DOHH2 (cell line): ENCODE results near the gene NINJ1.

Source experiments
- H3F3A ChIP-seq: fragments of 200-600 bp; sonication (generic), shearing (Covaris generic); 2 replicates; pipeline ENCODE4 v1.6.0; 2016; ENCODE audit warnings: antibody characterized with exemption, mild to moderate bottlenecking; ENCODE audit not compliant: control insufficient read depth, insufficient read depth
- H3K27ac ChIP-seq: fragments of 200-600 bp; sonication (generic); 2 replicates; pipeline ENCODE4 v1.5.1; 2014; ENCODE audit warnings: low read depth, mild to moderate bottlenecking, low read length, moderate library complexity
- H3K27me3 ChIP-seq: fragments of 200-600 bp; sonication (generic); 2 replicates; pipeline ENCODE4 v1.6.1; 2014; ENCODE audit warnings: mild to moderate bottlenecking, low read length, mixed read lengths; ENCODE audit not compliant: control insufficient read depth
- H3K36me3 ChIP-seq: fragments of 200-600 bp; sonication (generic); 2 replicates; pipeline ENCODE4 v1.6.1; 2014; ENCODE audit warnings: mild to moderate bottlenecking, low read length, moderate library complexity, mixed read lengths; ENCODE audit not compliant: control insufficient read depth
- H3K4me1 ChIP-seq: fragments of 200-600 bp; sonication (generic); 2 replicates; pipeline ENCODE4 v1.6.1; 2014; ENCODE audit warnings: mild to moderate bottlenecking, low read length, mixed read lengths; ENCODE audit not compliant: control insufficient read depth
- H3K4me2 ChIP-seq: fragments of 200-600 bp; sonication (generic); 2 replicates; pipeline ENCODE4 v1.6.0; 2014; ENCODE audit warnings: mild to moderate bottlenecking, low read length, moderate library complexity
- H3K4me3 ChIP-seq: fragments of 200-600 bp; sonication (generic); 2 replicates; pipeline ENCODE4 v1.5.1; 2014; ENCODE audit warnings: mild to moderate bottlenecking, low read length, mixed read lengths
- H3K79me2 ChIP-seq: fragments of 200-600 bp; sonication (generic); 2 replicates; pipeline ENCODE4 v1.6.1; 2014; ENCODE audit warnings: mild to moderate bottlenecking, low read length, mixed read lengths; ENCODE audit not compliant: control insufficient read depth
- H3K9me2 ChIP-seq: fragments of 200-600 bp; sonication (generic); replicated peaks from 2 replicates; pipeline ENCODE4 v1.6.1; 2014; ENCODE audit warnings: mild to moderate bottlenecking, low read length, mixed read lengths; ENCODE audit not compliant: control insufficient read depth
- H3K9me3 ChIP-seq: fragments of 200-600 bp; sonication (generic); 2 replicates; pipeline ENCODE4 v1.6.1; 2014; ENCODE audit warnings: antibody characterized with exemption, low read length, mixed read lengths; ENCODE audit not compliant: control insufficient read depth, insufficient read depth
- H4K20me1 ChIP-seq: fragments of 200-600 bp; sonication (generic); 2 replicates; pipeline ENCODE4 v1.6.0; 2014; ENCODE audit warnings: low read depth, mild to moderate bottlenecking, antibody characterized with exemption, low read length, moderate library complexity; ENCODE audit not compliant: control insufficient read depth, insufficient read depth
- EZH2phosphoT487 ChIP-seq: fragments of 200-600 bp; sonication (generic); IDR thresholded peaks from 2 replicates; pipeline ENCODE4 v1.6.1; 2017; ENCODE audit warnings: borderline replicate concordance, mild to moderate bottlenecking, antibody characterized with exemption, low read length, moderate library complexity, mixed read lengths
- TF ChIP-seq, protein P1 (sequence below): fragments of 200-600 bp; sonication (generic); IDR thresholded peaks from one replicate; pipeline ENCODE4 v1.5.1; 2014; ENCODE audit warnings: antibody characterized with exemption, mild to moderate bottlenecking, low read depth, low read length; ENCODE audit not compliant: poor library complexity, severe bottlenecking

Gene NINJ1

DNA sequence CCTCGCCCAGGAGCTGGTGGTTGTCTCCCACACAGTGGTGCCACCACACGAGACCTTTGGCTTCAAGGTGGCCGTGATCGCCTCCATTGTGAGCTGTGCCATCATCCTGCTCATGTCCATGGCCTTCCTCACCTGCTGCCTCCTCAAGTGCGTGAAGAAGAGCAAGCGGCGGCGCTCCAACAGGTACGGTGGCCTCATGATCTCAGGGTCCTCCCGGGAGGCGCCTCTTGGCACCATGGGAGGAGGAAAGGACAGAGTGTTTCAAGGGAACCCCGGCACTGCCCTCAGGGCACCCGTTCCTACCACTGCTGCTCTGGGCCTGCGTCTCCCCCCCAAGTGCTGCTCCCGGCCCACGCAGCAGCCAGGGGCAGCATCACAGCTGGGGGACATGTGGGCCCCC lies 56.2 kb downstream of the NINJ1 start:
- H3K36me3 ChIP-seq, result peaks cover 52% of the 10 kb centered on the region
- peaks cover 3% of the 10 kb centered on the region; the same call in 1 of the 2 replicates for H3K79me2 ChIP-seq
- TF ChIP-seq EZH2phosphoT487, result no peak
- TF ChIP-seq, protein P1, sequence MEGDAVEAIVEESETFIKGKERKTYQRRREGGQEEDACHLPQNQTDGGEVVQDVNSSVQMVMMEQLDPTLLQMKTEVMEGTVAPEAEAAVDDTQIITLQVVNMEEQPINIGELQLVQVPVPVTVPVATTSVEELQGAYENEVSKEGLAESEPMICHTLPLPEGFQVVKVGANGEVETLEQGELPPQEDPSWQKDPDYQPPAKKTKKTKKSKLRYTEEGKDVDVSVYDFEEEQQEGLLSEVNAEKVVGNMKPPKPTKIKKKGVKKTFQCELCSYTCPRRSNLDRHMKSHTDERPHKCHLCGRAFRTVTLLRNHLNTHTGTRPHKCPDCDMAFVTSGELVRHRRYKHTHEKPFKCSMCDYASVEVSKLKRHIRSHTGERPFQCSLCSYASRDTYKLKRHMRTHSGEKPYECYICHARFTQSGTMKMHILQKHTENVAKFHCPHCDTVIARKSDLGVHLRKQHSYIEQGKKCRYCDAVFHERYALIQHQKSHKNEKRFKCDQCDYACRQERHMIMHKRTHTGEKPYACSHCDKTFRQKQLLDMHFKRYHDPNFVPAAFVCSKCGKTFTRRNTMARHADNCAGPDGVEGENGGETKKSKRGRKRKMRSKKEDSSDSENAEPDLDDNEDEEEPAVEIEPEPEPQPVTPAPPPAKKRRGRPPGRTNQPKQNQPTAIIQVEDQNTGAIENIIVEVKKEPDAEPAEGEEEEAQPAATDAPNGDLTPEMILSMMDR, result no peak
- no peak overlapping the region for H3K4me2 ChIP-seq
- H3K27ac ChIP-seq, result no peak overlapping the region
- H3K27me3 ChIP-seq, result no peaks in the 10 kb centered on the region
- H3K4me1 ChIP-seq, result peaks cover 2% of the 10 kb centered on the region; the same call in 1 of the 2 replicates
- no peaks in the 10 kb centered on the region for H3K9me3 ChIP-seq
- no peaks in the 10 kb centered on the region for H4K20me1 ChIP-seq
- no peak overlapping the region for H3K4me3 ChIP-seq
- H3K9me2 ChIP-seq, result no peaks in the 10 kb centered on the region
- no peaks in the 10 kb centered on the region for H3F3A ChIP-seq

DNA sequence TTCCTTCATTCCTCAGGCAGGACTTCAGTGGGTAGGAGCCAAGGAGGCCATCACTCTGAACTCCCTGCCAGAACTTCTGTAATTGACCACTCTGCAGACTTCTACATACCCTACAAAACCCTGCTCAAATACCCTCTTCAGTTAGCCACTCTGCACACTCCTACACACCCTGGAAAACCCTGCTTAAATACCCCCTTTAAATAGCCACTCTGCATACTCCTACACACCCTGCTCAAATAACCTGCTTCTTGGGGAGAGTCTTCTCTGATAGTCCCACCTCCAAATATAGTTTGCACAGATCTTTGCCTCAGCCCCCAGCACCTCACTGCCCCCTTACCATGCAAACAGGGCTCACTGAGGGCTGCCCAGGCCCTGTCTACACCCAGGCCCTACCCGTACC lies 56.7 kb downstream of the NINJ1 start:
- Histone ChIP-seq H3K9me2 (no peaks in the 10 kb centered on the region), H3K79me2 (peaks cover 6% of the 10 kb centered on the region), H4K20me1 (no peaks in the 10 kb centered on the region), H3K27me3 (no peaks in the 10 kb centered on the region), H3K4me3 (no peak overlapping the region), H3K4me1 (peaks cover 6% of the 10 kb centered on the region), H3K36me3 (peaks cover 51% of the 10 kb centered on the region), H3F3A (no peaks in the 10 kb centered on the region), H3K9me3 (no peaks in the 10 kb centered on the region), H3K4me2 (no peak overlapping the region), H3K27ac (no peak overlapping the region)
- TF ChIP-seq, protein P1, result no peak
- TF ChIP-seq EZH2phosphoT487, result no peak

DNA sequence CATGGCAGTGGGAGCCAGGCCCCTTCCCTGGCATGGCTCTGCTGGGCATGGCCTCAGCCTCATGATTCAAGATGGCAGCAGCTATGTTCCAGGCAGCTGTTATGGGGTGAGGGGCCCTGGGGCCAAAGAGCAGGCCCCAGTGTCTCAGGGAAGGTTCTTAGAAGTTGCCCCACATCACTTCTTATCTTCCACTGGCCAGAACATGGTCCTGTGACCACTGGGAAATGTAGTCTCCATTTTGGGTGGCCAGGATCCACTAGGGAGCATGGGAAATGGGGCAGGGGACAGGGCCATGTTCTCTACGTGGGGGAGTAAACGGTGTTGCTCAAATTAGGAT lies 57.3 kb downstream of the NINJ1 start:
- H3K4me1 ChIP-seq, result peaks cover 12% of the 10 kb centered on the region
- H3K36me3 ChIP-seq, result peaks cover 54% of the 10 kb centered on the region
- no peaks in the 10 kb centered on the region for H3K27me3 ChIP-seq
- H3K4me2 ChIP-seq, result no peak overlapping the region
- no peaks in the 10 kb centered on the region for H3K9me3 ChIP-seq
- H3F3A ChIP-seq, result no peaks in the 10 kb centered on the region
- H3K79me2 ChIP-seq, result peaks cover 12% of the 10 kb centered on the region
- no peak overlapping the region for H3K27ac ChIP-seq
- TF ChIP-seq EZH2phosphoT487, result no peak
- TF ChIP-seq, protein P1, result no peak
- no peaks in the 10 kb centered on the region for H3K9me2 ChIP-seq
- peaks cover 4% of the 10 kb centered on the region; the same call in 1 of the 2 replicates for H4K20me1 ChIP-seq
- no peak overlapping the region for H3K4me3 ChIP-seq
